B cell (primary cell): ENCODE data around the gene RHNO1. TPM values are rescaled to one million over a fixed set of nuclear protein-coding genes. Genes with fewer than 3 reads are reported as not detected.

Experiments
- ATAC-seq: fragments of 200-7000 bp; cut with Tn5 transposase; one replicate; pipeline ENCODE4 v1.10.0; 2021; ENCODE audit warnings: low read depth, mild to moderate bottlenecking, moderate number of reproducible peaks, moderate library complexity
- CTCF ChIA-PET: fragments of 350-600 bp; sonication (Branson Sonifier 250); formaldehyde crosslinking; loops from one replicate; lab custom pipeline; 2021; ENCODE audit warnings: antibody characterized with exemption, inconsistent platforms; lab: Charles Lee
- POLR2A ChIA-PET: fragments of 350-600 bp; sonication (Branson Sonifier 250); formaldehyde crosslinking; loops from one replicate; lab custom pipeline; 2021; ENCODE audit warnings: antibody characterized with exemption; lab: Charles Lee
- DNase-seq: peaks from one replicate; pipeline ENCODE4 v3.0.0; 2013
- H2AFZ ChIP-seq: 2 replicates; pipeline ENCODE4 v1.6.1; 2012; ENCODE audit warnings: mild to moderate bottlenecking, low read depth, low read length; ENCODE audit not compliant: insufficient read depth, poor library complexity, severe bottlenecking
- H3K27ac ChIP-seq, 2 donors: 1 replicate in 1 of 2; 2 replicates in 1 of 2; pipeline ENCODE4 v1.5.1; 2012 to 2013; ENCODE audit warnings: low read length in 2 of 2, mild to moderate bottlenecking in 2 of 2, moderate library complexity in 1 of 2
- H3K27me3 ChIP-seq, 4 experiments: fragments of 200-600 bp in 1 of 4; sonication (generic) in 1 of 4; replicated peaks in 1 of 4; 1 replicate in 2 of 4; 2 replicates in 2 of 4; pipeline versions ENCODE4 v1.6.1 to v1.7.0; 2013 to 2016; ENCODE audit warnings: low read length in 3 of 4, mild to moderate bottlenecking in 2 of 4, mixed read lengths in 1 of 4, moderate library complexity in 1 of 4; ENCODE audit not compliant: insufficient read depth in 4 of 4, control insufficient read depth in 3 of 4; ENCODE audit errors: control extremely low read depth in 1 of 4
- H3K36me3 ChIP-seq, 2 experiments: replicated peaks in 1 of 2; 1 replicate in 1 of 2; 2 replicates in 1 of 2; pipeline versions ENCODE4 v1.6.1 to v1.7.1; 2013; ENCODE audit warnings: low read length in 1 of 2; ENCODE audit not compliant: insufficient read depth in 2 of 2, control insufficient read depth in 1 of 2; ENCODE audit errors: control extremely low read depth in 1 of 2, extremely low read depth in 1 of 2
- H3K4me1 ChIP-seq, 2 donors: fragments of 200-600 bp in 1 of 2; sonication (generic) in 1 of 2; 1 replicate in 1 of 2; 2 replicates in 1 of 2; pipeline versions ENCODE4 v1.5.1 to v1.6.1; 2013 to 2017; ENCODE audit warnings: low read length in 2 of 2; ENCODE audit not compliant: control insufficient read depth in 2 of 2, insufficient read depth in 2 of 2
- H3K4me2 ChIP-seq: replicated peaks from 2 replicates; pipeline ENCODE3; 2012; ENCODE audit warnings: mild to moderate bottlenecking, low read depth, low read length; ENCODE audit not compliant: poor library complexity, severe bottlenecking
- H3K4me3 ChIP-seq, 5 experiments: fragments of 200-600 bp in 1 of 5; sonication (generic) in 1 of 5; 1 replicate in 3 of 5; 2 replicates in 2 of 5; pipeline versions ENCODE4 v1.5.1 to v1.7.0; 2011 to 2016; ENCODE audit warnings: low read length in 4 of 5, mild to moderate bottlenecking in 4 of 5, low read depth in 2 of 5, control low read depth in 1 of 5, moderate library complexity in 1 of 5; ENCODE audit not compliant: insufficient read depth in 1 of 5; ENCODE audit errors: control extremely low read depth in 1 of 5, extremely low read depth in 1 of 5
- H3K79me2 ChIP-seq: fragments of 200-600 bp; sonication (generic); one replicate; pipeline ENCODE4 v1.6.0; 2016; ENCODE audit warnings: low read length; ENCODE audit not compliant: control insufficient read depth, insufficient read depth
- H3K9ac ChIP-seq: fragments of 200-600 bp; sonication (generic); 2 replicates; pipeline ENCODE4 v1.6.1; 2017; ENCODE audit warnings: mild to moderate bottlenecking, low read length, moderate library complexity
- H3K9me3 ChIP-seq, 3 donors: one replicate each; pipeline versions ENCODE4 v1.6.1 to v1.7.1; 2013; ENCODE audit warnings: low read length in 2 of 3; ENCODE audit not compliant: control insufficient read depth in 2 of 3, insufficient read depth in 1 of 3; ENCODE audit errors: control extremely low read depth in 1 of 3
- H4K20me1 ChIP-seq: 2 replicates; pipeline ENCODE4 v1.6.0; 2012; ENCODE audit warnings: mild to moderate bottlenecking, low read length; ENCODE audit not compliant: insufficient read depth, control insufficient read depth, poor library complexity, severe bottlenecking
- H3K27ac Mint-ChIP-seq: one replicate; pipeline ENCODE4 v1.8.0; 2021; ENCODE audit warnings: mixed read lengths
- H3K27me3 Mint-ChIP-seq: one replicate; pipeline ENCODE4 v1.8.0; 2021; ENCODE audit warnings: mixed read lengths
- H3K4me1 Mint-ChIP-seq: one replicate; pipeline ENCODE4 v1.8.0; 2021; ENCODE audit warnings: mixed read lengths
- H3K4me3 Mint-ChIP-seq: one replicate; pipeline ENCODE4 v1.8.0; 2021; ENCODE audit warnings: mixed read lengths
- H3K9me3 Mint-ChIP-seq: one replicate; pipeline ENCODE4 v1.8.0; 2022; ENCODE audit warnings: mixed read lengths; ENCODE audit not compliant: insufficient read depth
- CTCF ChIP-seq: fragments of 200-600 bp; IDR thresholded peaks from one replicate; pipeline ENCODE4 v1.8.0; 2022; ENCODE audit warnings: antibody characterized with exemption, mild to moderate bottlenecking
- EZH2 ChIP-seq: IDR thresholded peaks from 2 replicates; pipeline ENCODE4 v1.6.1; 2012; ENCODE audit warnings: borderline replicate concordance, low read depth, mild to moderate bottlenecking, moderate library complexity, low read length; ENCODE audit not compliant: insufficient read depth, poor library complexity, severe bottlenecking
- WGBS: methylation state at CpG from one replicate; pipeline ENCODE4 v1.1.5; 2013; ENCODE audit warnings: missing lambda C conversion rate; ENCODE audit not compliant: insufficient coverage; 5-methylcytosine and 5-hydroxymethylcytosine counted together
- intact Hi-C: fragments of 100-400 bp; cut with micrococcal nuclease; formaldehyde crosslinking; loops from one replicate; pipeline ENCODE4 v1.10.0; 2022
- polyA plus RNA-seq: library from polyadenylated mRNA; depleted of rRNA; stranded (reverse); fragments of >200 nt; gene quantifications from 2 replicates; pipeline ENCODE4 v1.2.3, GENCODE V29; 2012
- total RNA-seq, 2 donors: library from RNA; stranded (reverse); fragments of 120-200 nt in 1 of 2; gene quantifications; 1 replicate in 1 of 2; 2 replicates in 1 of 2; pipeline versions ENCODE4 v1.2.3 to v1.2.4, GENCODE V29; 2013 to 2022

Gene RHNO1
- total and polyA plus RNA-seq, 2 donors (not counting 1 experiment from before 2014, with no cell fraction given): 13.3 to 13.5 TPM

GRCh38 chr12:2858944-2859421 lies 18.0 kb upstream of the RHNO1 start:
- WGBS: 97% methylated on average over 9 of the region's 12 CpGs
- Histone ChIP-seq H3K79me2 (no peaks in the 10 kb centered on the region), H4K20me1 (no peaks in the 10 kb centered on the region), H3K9me3 (no peaks in the 10 kb centered on the region), H3K36me3 (peaks cover 0 to 10% of the 10 kb centered on the region in 2 experiments), H3K9ac (no peak overlapping the region), H3K4me3 (no peak overlapping the region), H3K27ac (no peak overlapping the region), H3K27me3 (no peaks in the 10 kb centered on the region), H3K4me1 (no peaks in the 10 kb centered on the region), H2AFZ (no peak overlapping the region), H3K4me2 (no peak overlapping the region)
- ChIA-PET POLR2A (no interaction called here), CTCF (no interaction called here)
- no peak for DNase-seq
- Mint-ChIP-seq H3K27me3 (no peaks in the 10 kb centered on the region), H3K4me1 (no peaks in the 10 kb centered on the region), H3K27ac (no peak overlapping the region), H3K9me3 (no peaks in the 10 kb centered on the region), H3K4me3 (no peak overlapping the region)
- intact Hi-C loops: loop anchor here (10.0 kb wide), 1 partner anchor 176 kb away; no protein-coding TSS in a partner anchor
- TF ChIP-seq EZH2 (no peak), CTCF (no peak)
- no peak for ATAC-seq

DNA sequence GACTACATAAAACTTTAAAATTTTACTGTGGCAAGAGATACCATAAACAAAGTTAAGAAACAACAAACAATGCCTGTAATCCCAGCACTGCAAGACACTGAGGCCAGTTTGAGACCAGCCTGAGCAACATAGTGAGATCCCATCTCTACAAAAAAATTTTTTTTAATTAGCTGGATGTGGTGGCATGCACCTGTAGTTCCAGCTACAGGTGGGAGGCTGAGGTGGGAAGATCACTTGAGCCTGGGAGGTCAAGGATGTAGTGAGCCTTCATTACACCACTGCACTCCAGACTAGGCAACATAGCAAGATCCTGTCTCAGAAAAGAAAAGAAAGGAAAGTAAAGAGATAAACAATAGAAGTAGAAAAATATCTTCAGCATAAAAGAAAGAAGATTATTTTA lies 16.9 kb upstream of the RHNO1 start:
- CTCF ChIA-PET: no interaction called here
- peaks cover 0 to 7% of the 10 kb centered on the region in 2 experiments for H3K36me3 ChIP-seq
- no peaks in the 10 kb centered on the region for H3K4me1 Mint-ChIP-seq

More for the DNA sequence above, 16.9 kb upstream of the RHNO1 start:
- H3K27me3 Mint-ChIP-seq: no peaks in the 10 kb centered on the region
- H3K9me3 ChIP-seq: no peaks in the 10 kb centered on the region
- no peaks in the 10 kb centered on the region for H3K27me3 ChIP-seq
- H3K4me1 ChIP-seq: no peaks in the 10 kb centered on the region
- H3K27ac Mint-ChIP-seq: no peak overlapping the region
- intact Hi-C loops: no loop called here
- TF ChIP-seq EZH2 (no peak), CTCF (no peak)
- DNase-seq (no peak), ATAC-seq (no peak)
- H3K4me3 Mint-ChIP-seq: no peak overlapping the region
- H3K4me2 ChIP-seq: no peak overlapping the region
- H3K4me3 ChIP-seq: no peak overlapping the region
- H3K79me2 ChIP-seq: no peaks in the 10 kb centered on the region
- POLR2A ChIA-PET: no interaction called here
- no peak overlapping the region for H3K27ac ChIP-seq
- no peaks in the 10 kb centered on the region for H3K9me3 Mint-ChIP-seq
- H4K20me1 ChIP-seq: no peaks in the 10 kb centered on the region
- no peak overlapping the region for H2AFZ ChIP-seq
- H3K9ac ChIP-seq: no peak overlapping the region
